Fibroblast of skin of right quadriceps (primary cell): Measurements from ENCODE around the gene PPCDC.
"Not testable (repeated sequence)": the region's sequence is repeated elsewhere in the genome, so short reads cannot be mapped to it uniquely, and the experiment has no call there.

ENCODE experiments used
- DNase-seq: peaks from one replicate; pipeline ENCODE4 v3.0.0-alpha.2; 2013

PPCDC gene

GRCh38 chr15:75070674-75071073 is 47.3 kb downstream of the PPCDC start:
- DNase-seq: no peak

GRCh38 chr15:75073197-75073596 is 49.8 kb downstream of the PPCDC start:
- DNase-seq: no peak

GRCh38 chr15:75076277-75076676 is 52.9 kb downstream of the PPCDC start:
- no peak for DNase-seq

- DNase-seq: not testable (repeated sequence)
These were observed 54.2 kb downstream of the PPCDC start for GRCh38 chr15:75077551-75077961.

- DNase-seq: no peak
These were observed 57.8 kb downstream of the PPCDC start for GRCh38 chr15:75081150-75081549.

- no peak for DNase-seq
These were observed 59.3 kb downstream of the PPCDC start for GRCh38 chr15:75082689-75083088.

- not testable (repeated sequence) for DNase-seq
These were observed 62.3 kb downstream of the PPCDC start for GRCh38 chr15:75085708-75086107.

- DNase-seq: no peak
These were observed 66.3 kb downstream of the PPCDC start for GRCh38 chr15:75089456-75090387.

- DNase-seq: no peak
These were observed 67.0 kb downstream of the PPCDC start for GRCh38 chr15:75090388-75090734.

- no peak for DNase-seq
These were observed 68.4 kb downstream of the PPCDC start for GRCh38 chr15:75091814-75092213.

GRCh38 chr15:75094961-75095478 is 71.6 kb downstream of the PPCDC start:
- DNase-seq: not testable (repeated sequence)

- no peak for DNase-seq
These were observed 72.2 kb downstream of the PPCDC start for GRCh38 chr15:75095594-75095993.

- DNase-seq: no peak
These were observed 74.5 kb downstream of the PPCDC start for GRCh38 chr15:75097939-75098338.

- no peak for DNase-seq
These were observed 75.0 kb downstream of the PPCDC start for GRCh38 chr15:75098404-75098803.
